ENCODE measurements around the gene CERCAM.

The CERCAM gene

DNA sequence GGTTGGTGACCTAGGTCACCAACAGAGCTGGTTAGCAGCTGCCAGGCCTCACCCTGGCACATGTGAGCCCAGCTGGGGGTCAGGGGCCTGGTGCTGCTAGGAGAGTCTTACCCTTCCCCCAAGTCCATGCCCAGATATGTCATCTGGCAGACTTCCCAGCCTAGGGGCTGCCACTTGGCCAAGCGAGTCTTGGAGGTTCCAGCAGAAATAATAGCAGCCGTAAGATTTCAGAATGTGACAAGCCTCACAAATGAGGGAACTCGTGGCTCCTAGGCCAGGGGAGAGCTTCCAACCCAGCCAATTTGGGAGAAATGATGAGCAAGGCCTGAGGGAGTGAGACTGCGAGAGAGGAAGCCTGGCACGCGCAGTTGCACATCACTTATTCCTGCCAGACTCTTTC is 38.4 kb upstream of the CERCAM start:
- DNase-seq (ENCODE audit: low read depth), result no peak
- TF ChIP-seq, protein P1, sequence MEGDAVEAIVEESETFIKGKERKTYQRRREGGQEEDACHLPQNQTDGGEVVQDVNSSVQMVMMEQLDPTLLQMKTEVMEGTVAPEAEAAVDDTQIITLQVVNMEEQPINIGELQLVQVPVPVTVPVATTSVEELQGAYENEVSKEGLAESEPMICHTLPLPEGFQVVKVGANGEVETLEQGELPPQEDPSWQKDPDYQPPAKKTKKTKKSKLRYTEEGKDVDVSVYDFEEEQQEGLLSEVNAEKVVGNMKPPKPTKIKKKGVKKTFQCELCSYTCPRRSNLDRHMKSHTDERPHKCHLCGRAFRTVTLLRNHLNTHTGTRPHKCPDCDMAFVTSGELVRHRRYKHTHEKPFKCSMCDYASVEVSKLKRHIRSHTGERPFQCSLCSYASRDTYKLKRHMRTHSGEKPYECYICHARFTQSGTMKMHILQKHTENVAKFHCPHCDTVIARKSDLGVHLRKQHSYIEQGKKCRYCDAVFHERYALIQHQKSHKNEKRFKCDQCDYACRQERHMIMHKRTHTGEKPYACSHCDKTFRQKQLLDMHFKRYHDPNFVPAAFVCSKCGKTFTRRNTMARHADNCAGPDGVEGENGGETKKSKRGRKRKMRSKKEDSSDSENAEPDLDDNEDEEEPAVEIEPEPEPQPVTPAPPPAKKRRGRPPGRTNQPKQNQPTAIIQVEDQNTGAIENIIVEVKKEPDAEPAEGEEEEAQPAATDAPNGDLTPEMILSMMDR (IDR thresholded peaks at IDR 0.05; ENCODE audit: insufficient read depth, low read depth, low read length, missing control alignments), result no peak
- H3K4me3 ChIP-seq (ENCODE audit: low read length), result no peak overlapping the region

DNA sequence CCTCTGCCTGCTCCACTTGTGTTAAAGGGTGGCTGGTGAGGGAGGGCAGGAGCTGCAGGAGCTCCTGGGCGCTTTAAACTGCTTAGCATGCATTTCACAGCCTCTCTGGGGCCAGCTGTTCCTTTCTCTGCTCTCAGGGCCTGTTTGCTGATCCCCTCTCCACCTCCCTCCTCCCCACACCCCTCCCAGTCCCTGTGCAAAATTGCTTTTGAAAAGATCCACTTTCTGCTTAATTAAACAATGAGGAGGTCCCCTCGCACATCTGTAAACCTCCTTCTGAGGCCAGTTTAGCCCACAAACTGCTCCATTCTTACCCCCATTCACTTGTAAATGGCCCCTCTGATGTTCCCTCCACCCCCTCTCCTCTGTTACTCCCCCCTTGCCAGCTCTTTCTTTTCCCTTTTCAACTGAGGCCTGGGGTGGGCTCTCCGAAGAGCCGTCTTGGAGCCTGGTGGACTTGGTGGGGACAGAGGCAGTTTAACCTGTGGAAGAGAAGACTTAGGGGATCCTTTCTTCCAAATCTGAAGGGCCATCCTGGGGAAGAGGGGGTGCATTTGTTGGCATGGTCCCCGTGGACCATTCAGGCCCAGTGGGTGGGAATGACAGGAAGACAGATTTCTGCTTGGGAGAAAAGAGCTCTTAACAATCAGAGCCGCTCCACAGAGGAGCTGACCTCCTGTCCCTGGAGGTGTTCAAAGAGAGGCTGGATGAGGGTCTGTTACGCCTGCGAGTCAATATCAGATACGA is 37.5 kb upstream of the CERCAM start:
- no peak overlapping the region for H3K4me3 ChIP-seq (ENCODE audit: low read length)
- DNase-seq (ENCODE audit: low read depth), result no peak
- TF ChIP-seq, protein P1 (IDR thresholded peaks at IDR 0.05; ENCODE audit: insufficient read depth, low read depth, low read length, missing control alignments), result no peak

DNA sequence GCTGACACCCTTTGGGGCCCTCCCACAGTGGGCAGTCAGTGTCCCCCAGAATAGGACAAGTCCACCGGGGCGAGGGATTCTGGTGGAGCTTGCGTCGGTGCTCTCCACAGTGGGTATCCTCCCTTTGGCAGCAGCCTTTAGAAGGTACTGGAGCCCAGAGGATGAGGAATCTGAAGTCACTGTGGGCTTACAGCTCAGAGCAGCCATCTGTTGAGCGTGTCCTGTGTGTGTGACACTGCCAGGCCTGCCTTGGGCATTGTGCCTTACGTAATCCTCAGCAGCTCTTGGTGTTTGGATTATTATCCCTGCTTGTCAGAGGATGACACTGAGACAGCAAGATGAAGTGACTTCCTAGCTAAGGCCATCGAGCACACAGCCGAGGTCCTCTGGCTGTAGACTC is 36.9 kb upstream of the CERCAM start:
- DNase-seq (ENCODE audit: low read depth), result no peak
- H3K4me3 ChIP-seq (ENCODE audit: low read length), result no peak overlapping the region
- TF ChIP-seq, protein P1 (IDR thresholded peaks at IDR 0.05; ENCODE audit: insufficient read depth, low read depth, low read length, missing control alignments), result no peak

DNA sequence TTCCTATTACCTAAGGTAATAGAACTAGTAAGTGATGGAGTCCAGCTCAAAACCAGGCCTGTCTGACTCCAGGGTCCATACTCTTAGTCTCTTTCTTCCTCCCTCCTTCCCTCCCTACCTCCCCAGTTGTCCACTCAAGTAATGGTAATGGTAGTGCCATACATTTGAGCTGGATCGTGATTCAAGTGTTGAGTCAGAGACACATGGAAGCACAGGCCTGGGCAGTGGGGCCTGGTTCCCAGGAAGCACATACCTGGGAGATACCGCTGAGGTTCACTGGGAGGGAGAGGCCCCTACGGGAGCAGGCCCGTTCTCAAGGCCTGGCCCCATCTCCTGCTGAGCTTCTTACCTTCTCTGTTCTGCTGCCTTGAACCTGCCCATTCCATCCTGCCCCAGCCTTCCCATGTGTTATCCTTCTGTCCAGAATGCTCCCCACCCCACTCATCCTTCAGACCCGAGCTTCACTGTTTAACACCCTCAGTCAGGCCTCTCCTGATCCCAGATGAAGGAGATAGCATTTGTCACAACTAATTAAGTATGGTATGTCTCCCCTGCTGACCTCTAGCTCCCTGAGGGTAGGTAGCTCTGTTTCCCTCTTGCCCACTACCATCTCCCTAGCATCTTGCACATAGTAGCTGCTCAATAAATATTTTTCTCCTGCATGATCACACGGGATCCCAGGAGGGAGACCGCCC is 35.7 kb upstream of the CERCAM start:
- TF ChIP-seq, protein P1 (IDR thresholded peaks at IDR 0.05; ENCODE audit: insufficient read depth, low read depth, low read length, missing control alignments), result no peak
- H3K4me3 ChIP-seq (ENCODE audit: low read length), result no peak overlapping the region
- peak; percentile 80 for DNase-seq (ENCODE audit: low read depth)

DNA sequence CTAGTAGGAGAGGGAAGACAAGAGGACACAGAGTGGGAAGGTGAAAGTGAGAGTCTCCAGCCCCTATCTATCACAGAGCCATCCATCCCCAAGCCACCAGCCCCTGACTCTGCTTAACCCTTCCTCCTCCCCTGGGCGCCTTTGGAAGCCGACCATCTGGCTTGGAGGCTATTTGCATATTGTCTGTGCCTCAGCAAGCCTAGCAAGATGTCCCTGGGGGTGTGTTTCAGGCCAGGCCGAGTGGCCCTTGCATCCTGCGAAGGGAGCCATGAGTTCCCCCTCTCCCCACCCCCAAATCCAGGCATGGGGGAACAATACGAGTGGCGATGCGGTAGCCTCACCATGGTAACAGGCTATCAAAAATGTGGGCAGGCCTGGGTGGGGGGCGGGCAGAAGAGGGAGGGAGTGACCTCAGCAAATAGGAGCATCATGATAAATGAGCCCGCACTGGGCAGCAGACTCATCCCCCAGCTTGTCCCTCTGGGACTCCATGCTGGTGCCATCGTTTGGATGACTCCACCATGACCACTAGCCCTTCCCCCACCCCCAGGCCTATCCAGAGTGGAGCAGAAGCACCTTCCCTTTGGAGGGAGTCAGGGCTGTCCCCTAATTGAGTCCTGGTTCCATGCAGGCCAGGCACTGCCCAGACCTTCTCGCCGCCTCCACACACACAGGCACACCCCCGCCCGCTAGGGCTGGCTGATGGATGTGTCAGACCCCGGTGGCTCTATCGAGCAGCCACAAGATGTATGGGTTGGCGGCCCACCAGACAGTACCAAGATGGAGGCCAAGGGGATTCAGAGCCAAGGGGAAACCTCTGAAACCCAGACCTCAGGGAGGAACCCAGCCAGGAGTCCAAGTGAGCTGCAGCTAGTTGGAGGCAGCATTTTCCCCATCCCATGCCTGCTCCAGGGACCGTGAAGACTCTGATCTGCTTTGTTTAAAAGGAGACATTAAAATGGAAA is 34.9 kb upstream of the CERCAM start:
- no peak overlapping the region for H3K4me3 ChIP-seq (ENCODE audit: low read length)
- TF ChIP-seq, protein P1 (IDR thresholded peaks at IDR 0.05; ENCODE audit: insufficient read depth, low read depth, low read length, missing control alignments), result no peak
- no peak for DNase-seq (ENCODE audit: low read depth)

DNA sequence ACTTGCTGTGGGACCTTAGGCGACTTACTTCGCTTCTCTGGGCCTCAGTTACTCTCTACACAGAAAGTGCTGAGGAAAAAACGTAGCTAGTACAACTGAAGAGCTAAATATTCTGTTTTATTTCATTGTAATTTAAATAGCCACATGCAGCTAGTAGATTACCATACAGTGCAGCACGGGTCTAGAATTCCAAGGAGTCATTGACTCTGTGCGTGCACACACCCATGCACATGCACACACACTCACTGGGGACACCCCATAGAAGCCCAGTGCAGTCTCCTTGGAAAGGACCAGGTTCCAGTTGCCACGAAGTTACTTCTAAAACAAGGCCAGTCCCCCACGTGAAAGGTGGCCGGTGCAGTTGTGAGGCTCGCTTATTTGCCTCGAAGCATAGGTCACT is 32.5 kb upstream of the CERCAM start:
- TF ChIP-seq, protein P1 (IDR thresholded peaks at IDR 0.05; ENCODE audit: insufficient read depth, low read depth, low read length, missing control alignments), result no peak
- DNase-seq (ENCODE audit: low read depth), result no peak
- no peak overlapping the region for H3K4me3 ChIP-seq (ENCODE audit: low read length)

Measured in epithelial cell of esophagus (primary cell).